K562 (cell line): Measurements from ENCODE around the gene WDR83. TPM values are rescaled to one million over a fixed set of nuclear protein-coding genes. Genes with fewer than 3 reads are reported as not detected.

Experiments used
- CBFB ChIP-seq: sonication (generic); formaldehyde crosslinking; IDR thresholded peaks from 2 replicates; pipeline ENCODE4 v1.4.0; 2020; ENCODE audit warnings: mild to moderate bottlenecking, missing genetic modification reagents
- MEF2D ChIP-seq: conservative IDR thresholded peaks from 2 replicates; pipeline ENCODE4 v1.6.1; 2016; ENCODE audit warnings: low read depth, missing genetic modification characterization, missing compliant biosample characterization
- ZNF644 ChIP-seq: fragments of 200-800 bp; sonication (Bioruptor generic); IDR thresholded peaks from 2 replicates; pipeline ENCODE4 v1.6.1; 2016; ENCODE audit warnings: low read depth, missing genetic modification characterization, missing compliant biosample characterization
- polyA plus RNA-seq, 8 experiments: library from polyadenylated mRNA; depleted of rRNA in 4 of 8; stranded (reverse) in 5 of 8; unstranded in 3 of 8; fragments of >200 nt; fragmentation: Nextera tagmentation in 2 of 8; fragmentation: Illumina TruSeq in 1 of 8; extraction: Ambion mirVana in 2 of 8; extraction: Trizol in 1 of 8; gene quantifications; 2 replicates each; pipeline versions ENCODE4 v1.2.1 to v1.2.3, GENCODE V29; 2011 to 2014; ENCODE audit warnings: inconsistent platforms in 1 of 8, missing spikeins in 1 of 8
- total RNA-seq, 7 experiments: library from RNA; depleted of rRNA in 6 of 7; stranded (reverse); fragments of >200 nt in 6 of 7; fragmentation: Illumina TruSeq in 2 of 7; extraction: Trizol in 2 of 7; gene quantifications; 2 replicates each; pipeline versions ENCODE4 v1.2.1 to v1.2.3, GENCODE V29; 2011 to 2021; ENCODE audit warnings: low replicate concordance in 1 of 7
- TF ChIP-seq, protein P1 (sequence below): fragments of 200-600 bp; sonication (generic); IDR thresholded peaks from one replicate; pipeline ENCODE4 v1.6.1; 2012; ENCODE audit warnings: mild to moderate bottlenecking, low read depth, low read length, inconsistent platforms
- TF ChIP-seq, protein P2 (sequence below): fragments of 450-650 bp; IDR thresholded peaks from 2 replicates; pipeline ENCODE4 v1.6.1; 2018; ENCODE audit warnings: mild to moderate bottlenecking, low read depth; ENCODE audit not compliant: partially characterized antibody
- TF ChIP-seq, protein P3 (sequence below): fragments of 250-450 bp; sonication (Bioruptor Pico); IDR thresholded peaks from 2 replicates; pipeline ENCODE4 v1.8.0; 2021; ENCODE audit warnings: borderline replicate concordance, mild to moderate bottlenecking, moderate library complexity; ENCODE audit not compliant: poor library complexity, severe bottlenecking
- TF ChIP-seq, protein P4 (sequence below): fragments of 450-650 bp; IDR thresholded peaks from 2 replicates; pipeline ENCODE4 v1.7.0; 2016; ENCODE audit warnings: borderline replicate concordance

The WDR83 gene
- total and polyA plus RNA-seq, 9 of the 15 experiments (the other 6 are each of a cell fraction or from before 2014, with no cell fraction given): 0.52 to 21.3 (median 4.2) TPM

DNA sequence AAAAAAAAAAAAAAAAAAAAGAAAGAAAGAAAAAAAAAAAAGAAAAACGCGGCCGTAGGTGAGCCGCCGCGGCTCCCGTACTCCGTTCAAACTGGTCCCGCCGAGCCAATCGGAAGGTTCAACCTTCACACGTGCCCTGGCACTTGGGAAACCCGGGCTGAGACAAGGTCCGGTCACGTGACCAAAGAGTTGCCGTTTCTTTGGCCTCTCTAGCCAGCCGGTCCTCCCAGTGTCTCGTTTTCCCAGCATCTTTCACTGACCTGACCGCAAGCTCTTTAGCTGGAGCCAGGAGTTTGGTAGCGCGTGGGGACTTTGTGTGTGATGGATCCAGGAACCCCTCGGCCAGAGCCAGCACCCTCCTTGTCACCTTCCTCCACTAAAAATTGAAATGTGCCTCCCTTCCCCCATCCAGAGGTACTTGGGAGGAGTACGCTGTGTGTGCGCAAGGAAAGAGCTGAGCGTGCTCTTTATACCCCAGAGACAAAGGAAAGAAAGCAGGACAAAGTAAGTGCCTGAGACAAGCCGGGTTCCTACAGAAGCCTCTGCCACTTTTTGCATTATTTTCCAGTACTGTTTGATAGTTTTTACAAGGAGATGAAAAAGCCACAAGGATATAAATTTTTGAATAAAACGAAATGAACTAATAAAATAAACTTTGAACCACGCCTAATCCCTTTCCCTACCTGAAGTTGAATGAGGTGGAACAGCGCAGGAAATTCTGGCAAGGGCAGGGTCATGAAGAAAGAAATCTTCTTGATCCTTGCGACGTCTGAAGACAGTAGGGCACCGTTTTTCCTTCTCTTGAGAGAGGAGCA is 56.2 kb downstream of the WDR83 start (continued):
- TF ChIP-seq, protein P1, sequence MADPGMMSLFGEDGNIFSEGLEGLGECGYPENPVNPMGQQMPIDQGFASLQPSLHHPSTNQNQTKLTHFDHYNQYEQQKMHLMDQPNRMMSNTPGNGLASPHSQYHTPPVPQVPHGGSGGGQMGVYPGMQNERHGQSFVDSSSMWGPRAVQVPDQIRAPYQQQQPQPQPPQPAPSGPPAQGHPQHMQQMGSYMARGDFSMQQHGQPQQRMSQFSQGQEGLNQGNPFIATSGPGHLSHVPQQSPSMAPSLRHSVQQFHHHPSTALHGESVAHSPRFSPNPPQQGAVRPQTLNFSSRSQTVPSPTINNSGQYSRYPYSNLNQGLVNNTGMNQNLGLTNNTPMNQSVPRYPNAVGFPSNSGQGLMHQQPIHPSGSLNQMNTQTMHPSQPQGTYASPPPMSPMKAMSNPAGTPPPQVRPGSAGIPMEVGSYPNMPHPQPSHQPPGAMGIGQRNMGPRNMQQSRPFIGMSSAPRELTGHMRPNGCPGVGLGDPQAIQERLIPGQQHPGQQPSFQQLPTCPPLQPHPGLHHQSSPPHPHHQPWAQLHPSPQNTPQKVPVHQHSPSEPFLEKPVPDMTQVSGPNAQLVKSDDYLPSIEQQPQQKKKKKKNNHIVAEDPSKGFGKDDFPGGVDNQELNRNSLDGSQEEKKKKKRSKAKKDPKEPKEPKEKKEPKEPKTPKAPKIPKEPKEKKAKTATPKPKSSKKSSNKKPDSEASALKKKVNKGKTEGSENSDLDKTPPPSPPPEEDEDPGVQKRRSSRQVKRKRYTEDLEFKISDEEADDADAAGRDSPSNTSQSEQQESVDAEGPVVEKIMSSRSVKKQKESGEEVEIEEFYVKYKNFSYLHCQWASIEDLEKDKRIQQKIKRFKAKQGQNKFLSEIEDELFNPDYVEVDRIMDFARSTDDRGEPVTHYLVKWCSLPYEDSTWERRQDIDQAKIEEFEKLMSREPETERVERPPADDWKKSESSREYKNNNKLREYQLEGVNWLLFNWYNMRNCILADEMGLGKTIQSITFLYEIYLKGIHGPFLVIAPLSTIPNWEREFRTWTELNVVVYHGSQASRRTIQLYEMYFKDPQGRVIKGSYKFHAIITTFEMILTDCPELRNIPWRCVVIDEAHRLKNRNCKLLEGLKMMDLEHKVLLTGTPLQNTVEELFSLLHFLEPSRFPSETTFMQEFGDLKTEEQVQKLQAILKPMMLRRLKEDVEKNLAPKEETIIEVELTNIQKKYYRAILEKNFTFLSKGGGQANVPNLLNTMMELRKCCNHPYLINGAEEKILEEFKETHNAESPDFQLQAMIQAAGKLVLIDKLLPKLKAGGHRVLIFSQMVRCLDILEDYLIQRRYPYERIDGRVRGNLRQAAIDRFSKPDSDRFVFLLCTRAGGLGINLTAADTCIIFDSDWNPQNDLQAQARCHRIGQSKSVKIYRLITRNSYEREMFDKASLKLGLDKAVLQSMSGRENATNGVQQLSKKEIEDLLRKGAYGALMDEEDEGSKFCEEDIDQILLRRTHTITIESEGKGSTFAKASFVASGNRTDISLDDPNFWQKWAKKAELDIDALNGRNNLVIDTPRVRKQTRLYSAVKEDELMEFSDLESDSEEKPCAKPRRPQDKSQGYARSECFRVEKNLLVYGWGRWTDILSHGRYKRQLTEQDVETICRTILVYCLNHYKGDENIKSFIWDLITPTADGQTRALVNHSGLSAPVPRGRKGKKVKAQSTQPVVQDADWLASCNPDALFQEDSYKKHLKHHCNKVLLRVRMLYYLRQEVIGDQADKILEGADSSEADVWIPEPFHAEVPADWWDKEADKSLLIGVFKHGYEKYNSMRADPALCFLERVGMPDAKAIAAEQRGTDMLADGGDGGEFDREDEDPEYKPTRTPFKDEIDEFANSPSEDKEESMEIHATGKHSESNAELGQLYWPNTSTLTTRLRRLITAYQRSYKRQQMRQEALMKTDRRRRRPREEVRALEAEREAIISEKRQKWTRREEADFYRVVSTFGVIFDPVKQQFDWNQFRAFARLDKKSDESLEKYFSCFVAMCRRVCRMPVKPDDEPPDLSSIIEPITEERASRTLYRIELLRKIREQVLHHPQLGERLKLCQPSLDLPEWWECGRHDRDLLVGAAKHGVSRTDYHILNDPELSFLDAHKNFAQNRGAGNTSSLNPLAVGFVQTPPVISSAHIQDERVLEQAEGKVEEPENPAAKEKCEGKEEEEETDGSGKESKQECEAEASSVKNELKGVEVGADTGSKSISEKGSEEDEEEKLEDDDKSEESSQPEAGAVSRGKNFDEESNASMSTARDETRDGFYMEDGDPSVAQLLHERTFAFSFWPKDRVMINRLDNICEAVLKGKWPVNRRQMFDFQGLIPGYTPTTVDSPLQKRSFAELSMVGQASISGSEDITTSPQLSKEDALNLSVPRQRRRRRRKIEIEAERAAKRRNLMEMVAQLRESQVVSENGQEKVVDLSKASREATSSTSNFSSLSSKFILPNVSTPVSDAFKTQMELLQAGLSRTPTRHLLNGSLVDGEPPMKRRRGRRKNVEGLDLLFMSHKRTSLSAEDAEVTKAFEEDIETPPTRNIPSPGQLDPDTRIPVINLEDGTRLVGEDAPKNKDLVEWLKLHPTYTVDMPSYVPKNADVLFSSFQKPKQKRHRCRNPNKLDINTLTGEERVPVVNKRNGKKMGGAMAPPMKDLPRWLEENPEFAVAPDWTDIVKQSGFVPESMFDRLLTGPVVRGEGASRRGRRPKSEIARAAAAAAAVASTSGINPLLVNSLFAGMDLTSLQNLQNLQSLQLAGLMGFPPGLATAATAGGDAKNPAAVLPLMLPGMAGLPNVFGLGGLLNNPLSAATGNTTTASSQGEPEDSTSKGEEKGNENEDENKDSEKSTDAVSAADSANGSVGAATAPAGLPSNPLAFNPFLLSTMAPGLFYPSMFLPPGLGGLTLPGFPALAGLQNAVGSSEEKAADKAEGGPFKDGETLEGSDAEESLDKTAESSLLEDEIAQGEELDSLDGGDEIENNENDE: no peak
- TF ChIP-seq, protein P2, sequence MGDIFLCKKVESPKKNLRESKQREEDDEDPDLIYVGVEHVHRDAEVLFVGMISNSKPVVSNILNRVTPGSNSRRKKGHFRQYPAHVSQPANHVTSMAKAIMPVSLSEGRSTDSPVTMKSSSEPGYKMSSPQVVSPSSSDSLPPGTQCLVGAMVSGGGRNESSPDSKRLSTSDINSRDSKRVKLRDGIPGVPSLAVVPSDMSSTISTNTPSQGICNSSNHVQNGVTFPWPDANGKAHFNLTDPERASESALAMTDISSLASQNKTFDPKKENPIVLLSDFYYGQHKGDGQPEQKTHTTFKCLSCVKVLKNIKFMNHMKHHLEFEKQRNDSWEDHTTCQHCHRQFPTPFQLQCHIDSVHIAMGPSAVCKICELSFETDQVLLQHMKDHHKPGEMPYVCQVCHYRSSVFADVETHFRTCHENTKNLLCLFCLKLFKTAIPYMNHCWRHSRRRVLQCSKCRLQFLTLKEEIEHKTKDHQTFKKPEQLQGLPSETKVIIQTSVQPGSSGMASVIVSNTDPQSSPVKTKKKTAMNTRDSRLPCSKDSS: no peak
- TF ChIP-seq ZNF644 (tag) (peak; percentile 59; the same call in 1 of the 2 replicates), CBFB (CRISPR knock-in tag) (peak; percentile 95), MEF2D (tag) (0 out of 2 replicates have a peak, but pooled peaks have one; percentile 51)
- TF ChIP-seq, protein P3, sequence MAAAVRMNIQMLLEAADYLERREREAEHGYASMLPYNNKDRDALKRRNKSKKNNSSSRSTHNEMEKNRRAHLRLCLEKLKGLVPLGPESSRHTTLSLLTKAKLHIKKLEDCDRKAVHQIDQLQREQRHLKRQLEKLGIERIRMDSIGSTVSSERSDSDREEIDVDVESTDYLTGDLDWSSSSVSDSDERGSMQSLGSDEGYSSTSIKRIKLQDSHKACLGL (CRISPR knock-in tag): peak; percentile 29
- TF ChIP-seq, protein P4, sequence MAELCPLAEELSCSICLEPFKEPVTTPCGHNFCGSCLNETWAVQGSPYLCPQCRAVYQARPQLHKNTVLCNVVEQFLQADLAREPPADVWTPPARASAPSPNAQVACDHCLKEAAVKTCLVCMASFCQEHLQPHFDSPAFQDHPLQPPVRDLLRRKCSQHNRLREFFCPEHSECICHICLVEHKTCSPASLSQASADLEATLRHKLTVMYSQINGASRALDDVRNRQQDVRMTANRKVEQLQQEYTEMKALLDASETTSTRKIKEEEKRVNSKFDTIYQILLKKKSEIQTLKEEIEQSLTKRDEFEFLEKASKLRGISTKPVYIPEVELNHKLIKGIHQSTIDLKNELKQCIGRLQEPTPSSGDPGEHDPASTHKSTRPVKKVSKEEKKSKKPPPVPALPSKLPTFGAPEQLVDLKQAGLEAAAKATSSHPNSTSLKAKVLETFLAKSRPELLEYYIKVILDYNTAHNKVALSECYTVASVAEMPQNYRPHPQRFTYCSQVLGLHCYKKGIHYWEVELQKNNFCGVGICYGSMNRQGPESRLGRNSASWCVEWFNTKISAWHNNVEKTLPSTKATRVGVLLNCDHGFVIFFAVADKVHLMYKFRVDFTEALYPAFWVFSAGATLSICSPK: no peak
